Measurements from ENCODE around the gene KCNIP4.

The KCNIP4 gene

DNA sequence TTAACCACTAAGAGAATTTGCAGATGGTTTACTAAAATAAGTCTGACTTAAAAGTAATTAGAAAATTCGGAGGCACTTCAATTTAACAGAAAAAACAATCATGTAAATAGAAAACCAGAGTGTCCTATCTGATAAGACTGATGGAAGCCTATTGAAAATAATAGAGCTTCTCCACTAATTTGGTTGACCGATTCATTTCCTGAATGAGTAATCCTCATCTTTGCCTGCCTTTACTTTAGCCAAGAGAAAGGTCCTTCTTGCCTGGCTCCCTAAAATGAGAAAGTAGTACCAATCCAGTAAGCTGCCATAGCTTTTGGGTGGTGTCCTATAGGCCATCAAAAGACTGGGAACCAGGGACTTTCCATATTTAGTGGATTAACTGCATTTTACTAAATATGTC lies 48.4 kb downstream of the KCNIP4 start:
- no peak for DNase-seq

DNA sequence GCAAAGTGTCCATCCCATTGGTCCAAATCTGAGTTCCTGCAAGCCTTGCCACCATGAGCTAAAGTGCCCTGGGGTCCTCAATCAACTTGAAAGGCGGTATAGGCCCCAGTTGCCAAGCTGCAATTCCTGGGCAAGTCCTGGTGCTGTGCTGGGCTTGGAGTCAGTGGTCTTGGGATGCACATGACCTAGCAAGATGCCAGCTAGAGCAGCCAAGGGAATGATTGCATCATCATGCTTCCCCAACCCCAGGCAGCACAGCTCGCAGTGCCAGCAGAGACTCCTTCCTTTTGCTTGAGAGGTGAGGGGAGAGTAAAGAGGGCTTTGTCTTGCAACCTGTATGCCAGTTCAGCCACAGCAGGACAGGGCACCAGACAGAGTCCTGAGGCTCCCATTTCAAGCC lies 50.5 kb downstream of the KCNIP4 start:
- DNase-seq, result no peak

DNA sequence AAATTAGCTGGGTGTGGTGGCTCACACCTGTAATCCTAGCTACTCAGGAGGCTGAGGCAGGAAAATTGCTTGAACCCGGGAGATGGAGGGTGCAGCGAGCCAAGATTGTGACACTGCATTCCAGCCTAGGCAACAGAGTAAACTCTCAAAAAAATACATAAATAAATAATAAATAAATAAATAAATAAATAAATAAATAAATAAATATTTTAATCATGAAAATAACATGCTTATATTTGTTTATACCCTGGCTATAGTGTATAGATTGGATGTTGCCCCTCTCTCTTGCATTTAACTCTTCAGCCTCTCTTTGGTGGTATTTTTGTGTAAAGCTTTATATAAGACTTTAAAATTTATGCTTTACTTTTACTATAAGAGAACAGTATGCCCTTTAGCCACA lies 51.8 kb downstream of the KCNIP4 start:
- DNase-seq, result no peak

GRCh38 chr4:21893136-21893535 lies 55.4 kb downstream of the KCNIP4 start:
- DNase-seq, result no peak

DNA sequence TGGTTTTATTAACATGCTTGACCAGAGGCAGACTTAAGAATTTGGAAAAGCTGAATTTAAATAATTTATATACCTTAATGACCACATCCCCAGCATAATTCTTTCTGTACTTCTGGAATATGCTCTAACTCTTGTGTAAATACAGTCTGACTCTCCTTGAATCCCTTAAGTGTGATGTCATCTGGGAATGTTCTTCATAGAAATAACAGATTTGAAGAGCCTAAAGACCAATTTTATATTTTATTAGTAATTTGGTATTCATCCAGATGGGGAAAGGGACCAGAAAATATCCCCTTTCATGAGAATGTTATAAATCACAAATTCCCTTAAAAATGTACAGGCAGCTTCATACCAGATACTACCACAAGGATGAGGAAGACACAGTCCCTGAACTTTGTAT lies 58.3 kb downstream of the KCNIP4 start:
- DNase-seq, result no peak

DNA sequence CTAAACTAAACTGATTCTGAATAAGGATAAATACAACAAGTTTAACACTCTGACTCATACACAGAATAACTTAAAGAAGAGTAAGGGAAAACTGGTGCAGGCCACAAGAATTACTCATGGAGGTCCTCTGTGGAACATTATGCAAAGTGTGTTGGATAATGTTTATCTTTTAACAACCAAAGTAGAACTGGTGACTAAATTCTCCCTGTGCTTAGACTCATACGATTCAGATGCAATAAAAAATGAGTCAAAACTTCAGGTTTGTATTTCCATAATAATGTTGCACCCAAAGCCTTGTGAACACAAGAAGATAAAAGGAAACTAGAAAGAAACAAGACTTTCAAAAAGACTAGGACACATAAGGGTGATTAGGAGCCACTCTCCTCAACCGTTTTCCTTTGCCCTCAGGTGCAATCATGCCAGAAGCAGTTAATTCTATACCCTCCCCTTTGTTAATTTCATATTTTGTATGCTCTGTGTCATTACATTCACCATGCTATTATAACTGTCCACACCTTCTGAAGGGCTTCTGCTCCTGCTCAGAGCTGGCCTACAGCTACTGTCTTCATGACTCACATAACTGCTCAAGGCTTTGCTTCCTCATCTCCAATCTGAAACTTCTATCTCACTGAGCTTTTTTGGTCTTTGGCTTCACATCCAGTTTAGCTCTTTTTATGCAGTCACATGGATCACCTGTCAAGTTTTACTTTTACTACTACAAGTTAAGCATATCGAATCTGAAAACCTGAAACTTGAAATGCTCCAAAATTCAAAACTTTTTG lies 60.2 kb downstream of the KCNIP4 start:
- no peak for DNase-seq

DNA sequence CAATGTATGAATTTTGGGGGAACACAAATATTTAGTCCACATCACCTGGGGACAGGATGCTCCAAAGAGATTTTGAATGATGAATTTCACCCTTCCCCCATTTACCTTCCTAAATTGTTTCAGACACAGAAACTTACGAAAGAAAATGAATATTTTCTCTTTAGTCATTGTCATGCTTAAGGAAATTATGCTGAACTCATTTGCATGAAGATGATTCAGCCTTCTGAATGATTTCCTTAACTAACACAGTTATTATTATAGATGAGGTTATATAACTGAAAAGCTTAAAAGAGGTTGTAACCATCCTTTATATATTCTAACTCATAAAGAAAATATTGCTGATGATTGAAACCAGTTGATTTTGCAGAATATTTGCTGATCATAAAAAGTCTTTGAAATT lies 61.1 kb downstream of the KCNIP4 start:
- no peak for DNase-seq

- DNase-seq, result no peak
Observed at GRCh38 chr4:21885770-21886169, 62.8 kb downstream of the KCNIP4 start.

- DNase-seq, result no peak
Observed at GRCh38 chr4:21885241-21885640, 63.3 kb downstream of the KCNIP4 start.

DNA sequence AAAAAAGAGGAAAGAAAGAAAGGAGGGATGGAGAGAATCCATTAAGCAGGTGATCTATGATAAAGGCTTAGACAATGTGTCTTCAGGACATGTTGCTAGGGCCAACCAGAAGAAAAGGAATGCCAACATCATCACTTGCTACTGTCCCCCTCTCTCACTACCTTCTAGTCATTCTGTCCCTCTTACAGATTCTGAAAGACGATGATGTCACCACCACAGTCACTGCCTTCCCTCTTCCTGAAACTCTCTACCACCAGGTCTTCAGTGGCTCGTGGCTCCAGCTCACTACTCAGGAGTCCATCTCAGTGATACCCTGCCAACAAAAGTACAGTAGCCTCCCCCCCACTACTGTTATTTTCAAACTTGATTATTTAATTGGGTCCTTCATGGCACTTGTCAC lies 64.0 kb downstream of the KCNIP4 start:
- DNase-seq, result no peak

GRCh38 chr4:21882051-21882839 lies 66.3 kb downstream of the KCNIP4 start:
- no peak for DNase-seq

- DNase-seq, result no peak
Observed at GRCh38 chr4:21879187-21879586, 69.4 kb downstream of the KCNIP4 start.

DNA sequence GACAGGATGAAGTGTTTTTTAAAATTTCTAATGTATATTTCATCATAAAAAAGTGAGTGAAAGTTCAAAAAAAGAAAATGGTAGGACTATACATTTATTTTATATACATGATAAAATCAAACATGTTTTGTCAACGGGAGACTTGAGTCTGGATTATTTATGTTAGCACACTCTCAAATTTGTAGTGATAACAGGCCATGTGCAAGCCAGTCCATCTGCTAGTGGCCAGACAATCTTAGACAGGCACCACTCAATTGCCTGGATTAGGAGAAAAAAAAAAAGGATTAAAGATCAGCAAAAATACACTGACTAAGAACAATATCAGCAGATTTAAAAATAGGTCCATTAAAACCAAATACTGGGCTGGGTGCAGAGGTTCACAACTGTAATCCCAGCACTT lies 71.9 kb downstream of the KCNIP4 start:
- no peak for DNase-seq

GRCh38 chr4:21873145-21873544 lies 75.4 kb downstream of the KCNIP4 start:
- no peak for DNase-seq

DNA sequence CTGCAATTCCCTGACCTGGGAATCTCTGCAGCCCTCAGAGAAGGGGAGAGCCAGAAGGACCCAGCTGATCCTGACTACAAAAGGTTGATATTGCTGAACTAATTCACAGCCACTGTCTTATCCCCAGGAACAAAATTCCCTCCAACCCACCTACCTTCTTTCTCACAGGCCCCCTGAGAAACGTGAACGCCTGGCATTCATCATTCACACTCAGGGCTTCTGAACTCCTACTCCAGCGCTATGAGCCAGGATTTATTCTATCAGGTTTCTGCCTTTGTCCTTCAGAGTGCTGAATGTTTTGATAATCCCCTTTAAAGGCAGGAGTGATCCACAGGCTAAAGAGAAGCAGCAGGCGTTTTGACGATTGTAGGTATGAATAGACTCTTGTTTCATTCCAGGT lies 76.5 kb downstream of the KCNIP4 start:
- DNase-seq, result no peak

- no peak for DNase-seq
Observed at GRCh38 chr4:21869978-21870745, 78.4 kb downstream of the KCNIP4 start.

- no peak for DNase-seq
Observed at GRCh38 chr4:21864686-21865085, 83.9 kb downstream of the KCNIP4 start.

GRCh38 chr4:21862917-21863316 lies 85.7 kb downstream of the KCNIP4 start:
- no peak for DNase-seq

- DNase-seq, result no peak
Observed at GRCh38 chr4:21858971-21859370, 89.6 kb downstream of the KCNIP4 start.

GRCh38 chr4:21856754-21857153 lies 91.8 kb downstream of the KCNIP4 start:
- no peak for DNase-seq

- DNase-seq, result no peak
Observed at GRCh38 chr4:21856301-21856700, 92.3 kb downstream of the KCNIP4 start.

GRCh38 chr4:21849077-21849476 lies 99.5 kb downstream of the KCNIP4 start:
- DNase-seq, result no peak

- no peak for DNase-seq
Observed at GRCh38 chr4:21848021-21848420, 100.6 kb downstream of the KCNIP4 start.

DNA sequence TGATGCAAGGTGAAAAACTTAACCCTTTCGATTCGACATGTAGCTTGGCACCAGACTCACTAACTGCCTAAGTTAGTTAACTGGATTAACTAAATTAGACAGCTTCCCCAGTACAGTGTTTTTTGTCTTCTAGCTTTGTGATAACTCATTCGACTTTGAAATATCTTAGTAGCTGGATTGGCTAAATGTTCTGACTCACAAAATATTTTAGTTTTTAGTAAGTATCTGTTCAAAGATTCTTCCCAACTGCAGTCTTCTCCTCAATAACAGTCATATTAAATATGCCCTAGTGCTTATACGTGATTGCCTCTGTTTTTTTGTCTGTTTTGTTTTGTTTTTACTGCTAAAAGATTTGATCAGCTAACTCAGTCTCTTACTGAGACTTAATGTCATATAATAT lies 102.9 kb downstream of the KCNIP4 start:
- no peak for DNase-seq
